Astrocyte of the spinal cord (primary cell): ENCODE measurements around the gene KRABD2.
"Not testable (repeated sequence)": the region's sequence is repeated elsewhere in the genome, so short reads cannot be mapped to it uniquely, and the experiment has no call there.

Experiments used
- DNase-seq: peaks from one replicate; pipeline ENCODE4 v3.0.0; 2011; ENCODE audit warnings: low read depth, low spot score
- H3K4me3 ChIP-seq: 2 replicates; pipeline ENCODE4 v1.5.1; 2011; ENCODE audit warnings: low read depth, mild to moderate bottlenecking, low read length, moderate library complexity
- in situ Hi-C: cut with HindIII; loops from 2 replicates; pipeline ENCODE4 v1.10.0; 2017; ENCODE audit warnings: low sequenced_read_pairs
- TF ChIP-seq, protein P1 (sequence below): IDR thresholded peaks from 2 replicates; pipeline ENCODE4 v1.5.1; 2012; ENCODE audit warnings: low read depth, mild to moderate bottlenecking, low read length, inconsistent platforms

The KRABD2 gene

DNA sequence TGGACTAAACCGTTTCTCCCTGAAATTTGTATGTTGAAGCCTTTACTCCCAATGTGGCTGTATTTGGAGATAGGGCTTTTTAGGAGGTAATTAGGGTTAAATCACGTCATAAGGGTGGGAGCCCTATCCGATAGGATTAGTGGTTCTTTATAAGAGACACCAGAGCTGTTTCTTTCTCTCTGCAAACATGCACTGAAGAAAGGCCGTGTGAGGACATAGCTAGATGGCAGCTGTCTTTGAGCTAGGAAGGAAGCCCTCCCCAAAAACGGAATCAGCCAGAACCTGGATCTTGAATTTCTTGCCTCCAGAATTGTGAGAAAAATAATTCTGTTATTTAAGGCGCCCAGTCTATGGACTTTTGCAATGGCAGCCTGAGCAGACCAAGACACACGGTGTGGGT is 22.8 kb downstream of the KRABD2 start:
- no peak for DNase-seq
- in situ Hi-C loops: no loop called here
- no peak overlapping the region for H3K4me3 ChIP-seq
- TF ChIP-seq, protein P1, sequence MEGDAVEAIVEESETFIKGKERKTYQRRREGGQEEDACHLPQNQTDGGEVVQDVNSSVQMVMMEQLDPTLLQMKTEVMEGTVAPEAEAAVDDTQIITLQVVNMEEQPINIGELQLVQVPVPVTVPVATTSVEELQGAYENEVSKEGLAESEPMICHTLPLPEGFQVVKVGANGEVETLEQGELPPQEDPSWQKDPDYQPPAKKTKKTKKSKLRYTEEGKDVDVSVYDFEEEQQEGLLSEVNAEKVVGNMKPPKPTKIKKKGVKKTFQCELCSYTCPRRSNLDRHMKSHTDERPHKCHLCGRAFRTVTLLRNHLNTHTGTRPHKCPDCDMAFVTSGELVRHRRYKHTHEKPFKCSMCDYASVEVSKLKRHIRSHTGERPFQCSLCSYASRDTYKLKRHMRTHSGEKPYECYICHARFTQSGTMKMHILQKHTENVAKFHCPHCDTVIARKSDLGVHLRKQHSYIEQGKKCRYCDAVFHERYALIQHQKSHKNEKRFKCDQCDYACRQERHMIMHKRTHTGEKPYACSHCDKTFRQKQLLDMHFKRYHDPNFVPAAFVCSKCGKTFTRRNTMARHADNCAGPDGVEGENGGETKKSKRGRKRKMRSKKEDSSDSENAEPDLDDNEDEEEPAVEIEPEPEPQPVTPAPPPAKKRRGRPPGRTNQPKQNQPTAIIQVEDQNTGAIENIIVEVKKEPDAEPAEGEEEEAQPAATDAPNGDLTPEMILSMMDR: no peak

DNA sequence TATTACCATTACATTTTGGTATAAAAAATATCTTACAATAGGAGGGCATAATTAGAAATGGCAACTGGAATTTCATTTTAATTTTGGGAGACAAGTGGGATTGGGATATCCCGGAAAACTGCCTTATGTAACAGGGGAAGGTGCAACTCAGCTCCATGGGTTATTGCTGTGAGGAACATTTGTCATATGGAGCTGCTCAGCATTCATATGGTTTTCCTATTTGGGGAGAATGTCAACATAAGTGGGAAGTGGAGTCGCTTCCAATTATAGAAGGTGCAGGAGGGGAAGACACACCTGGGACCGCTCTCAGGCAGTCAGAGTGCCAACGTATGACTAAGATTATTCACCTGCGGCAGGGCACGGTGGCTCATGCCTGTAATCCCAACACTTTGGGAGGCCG is 26.2 kb downstream of the KRABD2 start:
- H3K4me3 ChIP-seq: no peak overlapping the region
- no peak for DNase-seq
- TF ChIP-seq, protein P1: no peak
- in situ Hi-C loops: no loop called here

DNA sequence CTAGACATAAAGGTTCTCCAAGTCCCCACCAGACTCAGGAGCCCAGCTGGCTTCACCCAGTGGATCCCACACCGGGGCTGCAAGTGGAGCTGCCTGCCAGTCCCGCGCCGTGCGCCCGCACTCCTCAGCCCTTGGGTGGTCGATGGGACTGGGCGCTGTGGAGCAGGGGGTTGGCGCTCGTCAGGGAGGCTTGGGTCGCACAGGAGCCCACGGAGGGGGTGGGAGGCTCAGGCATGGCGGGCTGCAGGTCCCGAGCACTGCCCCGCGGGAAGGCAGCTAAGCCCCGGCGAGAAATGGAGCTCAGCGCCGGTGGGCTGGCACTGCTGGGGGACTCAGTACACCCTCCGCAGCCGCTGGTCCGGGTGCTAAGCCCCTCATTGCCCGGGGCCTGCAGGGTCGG is 29.5 kb downstream of the KRABD2 start:
- H3K4me3 ChIP-seq, in situ Hi-C loops, DNase-seq: not testable (repeated sequence)

DNA sequence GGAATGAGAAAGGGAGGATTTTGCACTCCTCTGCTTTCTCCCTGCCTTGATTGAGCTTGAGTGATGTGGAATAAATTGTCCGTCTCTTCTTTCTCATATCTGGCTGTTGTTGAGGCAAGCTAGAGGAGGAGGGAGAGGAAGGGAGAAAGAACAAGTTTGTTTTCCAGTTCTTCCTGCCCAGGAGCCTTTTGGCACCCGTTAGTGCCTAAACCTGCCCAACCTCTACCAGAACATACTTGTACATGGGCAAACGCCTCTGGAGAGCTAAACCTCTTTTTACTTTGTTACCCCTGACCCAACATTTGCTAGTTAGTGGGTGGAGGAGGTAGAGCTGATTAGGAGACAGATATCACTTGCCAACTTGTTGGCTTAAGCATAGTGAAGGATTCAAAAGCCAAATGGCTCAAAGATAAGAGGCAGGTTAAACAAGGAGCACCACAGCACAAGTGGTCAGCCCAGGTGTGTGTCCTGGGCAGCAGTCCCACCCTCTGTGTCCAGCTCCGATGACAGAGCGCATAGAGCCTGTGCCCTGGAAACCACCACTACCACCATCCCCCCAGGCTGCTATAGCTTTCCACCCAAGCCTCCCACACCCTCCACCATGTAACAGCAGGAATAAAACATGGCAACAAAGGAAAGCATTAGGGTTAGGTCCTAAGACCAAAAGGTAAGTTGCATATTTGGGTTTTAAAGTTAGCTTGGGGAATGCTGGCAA is 30.4 kb downstream of the KRABD2 start:
- in situ Hi-C loops: no loop called here
- no peak for DNase-seq
- no peak overlapping the region for H3K4me3 ChIP-seq
- TF ChIP-seq, protein P1: no peak

DNA sequence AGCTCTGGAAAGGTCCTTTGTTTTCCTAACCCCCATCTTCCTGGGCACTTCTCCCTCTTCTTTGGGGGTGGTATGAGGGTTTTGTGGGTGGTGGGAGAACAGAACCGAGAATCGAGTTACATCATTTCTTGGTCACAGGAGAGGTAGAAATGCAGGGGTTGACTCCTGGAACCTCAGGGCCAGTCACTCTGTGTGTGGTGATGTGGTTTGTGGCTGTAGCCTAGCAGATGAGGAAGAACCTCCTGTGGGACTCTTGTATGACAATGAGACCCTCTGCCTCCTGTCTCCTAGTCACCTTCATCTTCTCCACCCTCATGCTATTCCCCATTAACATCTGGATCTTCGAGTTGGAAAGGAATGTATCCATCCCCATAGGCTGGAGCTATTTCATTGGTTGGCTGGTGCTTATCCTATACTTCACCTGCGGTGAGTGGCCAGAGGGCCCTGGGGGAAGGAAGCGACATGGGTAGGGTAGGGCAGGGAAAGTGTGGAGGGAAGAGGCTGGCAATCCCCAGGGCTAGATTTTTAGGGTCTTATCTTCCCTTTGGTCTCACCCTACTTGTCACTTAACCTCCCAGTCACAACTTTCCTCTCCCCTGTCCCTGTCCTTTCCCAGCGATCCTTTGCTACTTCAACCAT is 31.3 kb downstream of the KRABD2 start:
- H3K4me3 ChIP-seq: no peak overlapping the region
- TF ChIP-seq, protein P1: no peak
- no peak for DNase-seq
- in situ Hi-C loops: no loop called here

DNA sequence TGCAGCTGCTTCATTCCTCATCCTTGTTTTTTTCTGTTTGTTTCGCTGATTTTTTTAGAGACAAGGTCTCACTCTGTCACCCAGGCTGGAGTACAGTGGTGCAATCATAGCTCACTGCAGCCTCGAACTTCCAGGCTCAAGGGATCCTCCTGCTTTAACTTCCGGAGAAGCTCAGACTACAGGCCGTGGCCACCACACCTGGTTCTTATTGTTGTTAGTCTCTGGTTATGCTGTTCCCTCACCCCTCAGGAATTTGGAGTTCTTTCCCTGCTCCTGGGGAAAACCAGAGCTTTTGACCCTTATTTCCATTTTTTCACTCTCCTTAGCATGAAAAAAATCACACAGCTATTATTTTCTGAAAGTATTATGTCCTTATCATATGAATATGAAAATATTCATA is 35.0 kb downstream of the KRABD2 start:
- TF ChIP-seq, protein P1: no peak
- in situ Hi-C loops: no loop called here
- H3K4me3 ChIP-seq: no peak overlapping the region
- no peak for DNase-seq

DNA sequence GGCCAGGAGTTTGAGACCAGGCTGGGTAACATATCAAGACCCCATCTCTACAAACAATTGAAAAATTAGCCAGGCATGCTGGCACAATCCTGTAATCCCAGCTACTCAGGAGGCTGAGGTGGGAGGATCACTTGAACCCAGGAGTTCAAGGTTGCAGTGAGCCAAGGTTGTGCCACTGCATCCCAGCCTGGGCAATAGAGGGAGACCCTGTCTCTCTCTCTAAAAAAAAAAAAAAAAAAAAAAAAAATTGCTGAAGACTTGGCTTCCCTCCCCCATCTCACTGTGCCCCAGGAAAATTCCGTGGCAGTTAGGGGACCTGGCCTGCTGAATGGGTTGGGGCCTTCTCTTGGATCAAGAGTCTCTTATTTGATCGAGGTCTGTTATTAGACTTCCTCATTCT is 37.0 kb downstream of the KRABD2 start, which contains the start of gene ODF4:
TSS of gene ODF4 (plus strand) at position 301 of the 400 bp plus-strand sequence. CDS start 212 bp downstream, outside the sequence.
- in situ Hi-C loops: no loop called here
- DNase-seq: no peak

More for the DNA sequence above, 37.0 kb downstream of the KRABD2 start, which contains the start of gene ODF4:
- no peak within 1 kb of the TSS for H3K4me3 ChIP-seq
- TF ChIP-seq, protein P1: no peak
